ENCODE data around the gene SEC24D.
"Not testable (repeated sequence)": the region's sequence is repeated elsewhere in the genome, so short reads cannot be mapped to it uniquely, and the experiment has no call there.

The SEC24D gene

DNA sequence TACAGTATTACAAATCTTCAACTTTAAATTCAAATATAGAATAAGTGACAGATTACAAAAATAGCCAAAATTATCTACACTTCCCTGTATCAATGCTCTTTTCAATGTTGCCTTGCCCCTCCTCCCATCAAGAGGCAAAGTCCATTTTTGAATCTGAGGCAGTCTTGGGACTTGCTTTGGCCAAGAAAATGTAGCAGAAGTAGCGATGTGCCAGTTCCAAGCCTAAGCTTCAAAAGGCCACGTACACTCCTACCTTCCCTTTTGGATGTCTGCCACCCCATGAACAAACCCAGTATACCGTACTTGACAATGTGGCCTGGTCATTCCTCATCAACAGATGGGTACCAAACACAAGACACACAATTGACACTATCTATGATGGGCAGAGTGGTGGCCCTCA, 24.1 kb downstream of the SEC24D start:
- ATAC-seq (no peak), DNase-seq (no peak)

- no peak for ATAC-seq
- DNase-seq: no peak
These were observed 24.7 kb downstream of the SEC24D start for GRCh38 chr4:118810991-118811764.

DNA sequence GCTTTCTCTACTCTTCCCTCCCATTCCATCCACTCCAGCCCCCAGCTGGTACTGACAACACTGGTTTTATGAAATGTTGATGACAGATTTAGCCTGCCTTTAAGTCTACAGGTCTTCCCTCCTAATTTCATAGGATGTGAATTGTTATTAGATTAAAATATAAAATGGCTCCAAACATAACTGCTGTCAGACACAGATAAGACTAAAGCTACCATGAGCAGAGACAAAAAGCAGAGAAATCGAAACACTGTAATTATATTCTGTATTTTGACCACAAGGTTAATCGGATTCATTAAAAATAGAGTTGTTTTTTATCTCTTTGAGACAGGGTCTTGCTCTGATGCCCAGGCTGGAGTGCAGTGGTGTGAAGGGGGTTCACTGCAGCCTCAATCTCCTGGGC, 28.3 kb downstream of the SEC24D start:
- ATAC-seq: no peak
- no peak for DNase-seq

- DNase-seq (no peak), ATAC-seq (no peak)
These were observed 32.7 kb downstream of the SEC24D start for GRCh38 chr4:118803253-118803652.

DNA sequence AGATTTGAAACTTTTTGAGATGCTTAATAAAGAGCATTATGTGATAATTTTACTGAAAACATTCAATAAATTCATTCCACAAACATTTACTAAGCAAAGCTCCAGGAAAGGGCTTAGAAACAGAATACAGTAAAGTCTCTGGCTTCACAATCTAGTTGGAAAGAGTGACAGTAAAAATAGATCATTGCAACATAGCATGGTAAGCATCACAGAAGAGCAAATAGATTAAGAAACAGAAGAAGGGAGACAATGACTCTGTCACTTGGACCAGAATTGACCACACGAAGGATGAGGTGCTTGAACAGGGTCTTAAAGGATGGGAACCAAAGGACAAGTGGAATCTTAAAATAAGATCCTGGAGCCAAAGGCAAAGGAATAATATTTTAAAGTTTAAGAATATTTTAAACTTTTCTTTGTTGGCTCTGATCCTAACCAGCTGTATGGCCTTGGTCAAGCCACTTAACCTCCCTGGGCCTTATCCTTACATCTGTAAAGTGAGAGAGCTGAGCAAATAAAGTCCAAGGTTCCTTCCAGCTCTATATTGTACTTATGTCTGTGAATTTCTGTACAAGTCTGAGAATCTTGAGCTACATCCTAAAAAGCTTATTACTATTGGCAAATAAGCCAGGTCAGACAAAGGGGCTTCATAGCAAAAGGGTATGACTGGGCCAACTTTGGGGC, 33.9 kb downstream of the SEC24D start:
- no peak for DNase-seq
- no peak for ATAC-seq

- DNase-seq (no peak), ATAC-seq (no peak)
These were observed 36.5 kb downstream of the SEC24D start for GRCh38 chr4:118799231-118799942.

DNA sequence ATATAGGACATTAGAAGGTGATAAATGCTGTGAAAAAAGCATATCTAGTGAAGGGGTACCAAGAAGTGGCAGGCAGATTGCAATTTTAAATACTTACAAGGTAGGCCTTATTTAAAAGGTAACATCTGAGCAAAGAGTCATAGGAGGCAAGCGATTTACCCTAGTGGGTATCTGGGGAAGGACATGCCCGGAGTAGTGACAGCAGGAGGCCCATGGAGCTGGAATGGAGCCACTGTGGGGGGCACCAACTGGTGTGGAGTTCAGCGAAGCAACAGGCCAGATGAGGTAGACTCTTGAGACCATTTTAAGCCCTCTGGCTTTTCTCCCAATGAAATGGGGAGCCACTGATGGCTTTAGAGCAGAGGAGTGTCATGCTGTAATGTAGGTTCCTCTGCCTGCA, 37.3 kb downstream of the SEC24D start:
- no peak for DNase-seq
- no peak for ATAC-seq

DNA sequence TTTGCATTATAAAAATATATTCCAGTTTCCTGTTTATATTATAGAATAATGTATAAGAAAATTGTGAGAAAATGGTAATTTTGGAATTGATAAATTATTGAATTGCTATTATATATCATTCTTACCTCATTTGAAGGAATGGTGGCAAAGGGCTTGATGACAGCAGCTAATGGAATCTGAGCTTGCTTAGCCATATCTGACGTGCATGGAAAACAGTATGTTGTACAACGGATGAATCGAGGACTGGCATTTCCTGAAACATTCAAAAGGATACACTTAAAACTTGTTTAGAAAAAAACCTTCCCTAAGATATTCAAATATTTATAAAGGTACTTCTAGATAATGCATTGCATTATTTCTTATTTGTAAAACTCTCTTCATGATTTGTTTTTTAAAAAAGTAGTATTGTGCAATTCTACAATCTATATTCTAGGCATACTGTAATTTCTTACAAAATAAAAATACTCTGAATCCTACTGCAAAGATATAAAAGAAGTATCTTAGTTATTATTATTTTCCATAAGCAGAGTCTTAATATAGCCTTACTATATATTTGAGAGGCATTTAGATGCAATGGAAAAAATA, 38.3 kb downstream of the SEC24D start:
- ATAC-seq (no peak), DNase-seq (no peak)

- not testable (repeated sequence) for DNase-seq, ATAC-seq
These were observed 44.1 kb downstream of the SEC24D start for GRCh38 chr4:118791690-118792446.

- DNase-seq (no peak), ATAC-seq (no peak)
These were observed 45.4 kb downstream of the SEC24D start for GRCh38 chr4:118790544-118790943.

- DNase-seq (no peak), ATAC-seq (no peak)
These were observed 47.0 kb downstream of the SEC24D start for GRCh38 chr4:118788911-118789310.

GRCh38 chr4:118787844-118788380, 48.0 kb downstream of the SEC24D start:
- ATAC-seq (no peak), DNase-seq (no peak)

DNA sequence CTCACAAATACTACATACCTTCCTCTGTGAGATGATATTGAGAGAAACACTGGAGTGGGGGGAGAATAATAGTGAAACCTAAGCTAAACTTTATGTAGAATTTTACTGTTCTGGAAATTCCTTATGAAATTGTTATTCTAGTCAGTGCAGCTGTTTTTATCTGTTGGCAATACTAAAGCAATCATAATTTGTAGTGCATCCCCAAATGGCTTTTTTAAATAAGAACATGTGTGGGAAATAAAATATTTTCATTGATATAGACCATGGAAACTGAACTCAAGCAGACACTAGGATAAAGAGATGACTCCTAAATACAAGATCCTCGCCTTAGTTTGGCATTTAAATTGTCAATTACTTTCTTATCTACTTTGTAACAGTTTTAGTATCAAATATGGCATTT, 51.1 kb downstream of the SEC24D start:
- DNase-seq: no peak
- ATAC-seq: no peak

- ATAC-seq: no peak
- no peak for DNase-seq
These were observed 52.0 kb downstream of the SEC24D start for GRCh38 chr4:118783887-118784286.

DNA sequence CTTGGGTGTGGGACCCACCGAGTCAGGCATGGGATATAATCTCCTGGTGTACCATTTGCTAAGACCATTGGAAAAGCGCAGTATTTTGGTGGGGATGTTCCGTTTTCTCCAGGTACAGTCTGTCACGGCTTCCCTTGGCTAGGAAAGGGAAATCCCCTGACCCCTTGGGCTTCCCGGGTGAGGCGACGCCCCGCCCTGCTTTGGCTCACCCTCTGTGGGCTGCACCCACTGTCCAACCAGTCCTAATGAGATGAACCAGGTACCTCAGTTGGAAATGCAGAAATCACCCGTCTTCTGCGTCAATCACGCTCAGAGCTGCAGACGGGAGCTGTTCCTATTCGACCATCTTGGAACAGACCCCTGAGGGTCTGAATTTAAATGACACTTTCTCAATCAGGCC, 53.0 kb downstream of the SEC24D start:
- not testable (repeated sequence) for ATAC-seq, DNase-seq

DNA sequence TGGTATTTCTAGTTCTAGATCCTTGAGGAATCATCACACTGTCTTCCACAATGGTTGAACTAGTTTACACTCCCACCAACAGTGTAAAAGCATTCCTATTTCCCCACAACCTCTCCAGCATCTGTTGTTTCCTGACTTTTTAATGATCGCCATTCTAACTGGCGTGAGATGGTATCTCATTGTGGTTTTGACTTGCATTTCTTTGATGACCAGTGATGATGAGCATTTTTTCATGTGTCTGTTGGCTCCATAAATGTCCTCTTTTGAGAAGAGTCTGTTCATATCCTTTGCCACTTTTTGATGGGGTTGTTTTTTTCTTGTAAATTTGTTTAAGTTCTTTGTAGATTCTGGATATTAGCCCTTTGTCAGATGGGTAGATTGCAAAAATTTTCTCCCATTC, 58.3 kb downstream of the SEC24D start:
- ATAC-seq, DNase-seq: not testable (repeated sequence)

DNA sequence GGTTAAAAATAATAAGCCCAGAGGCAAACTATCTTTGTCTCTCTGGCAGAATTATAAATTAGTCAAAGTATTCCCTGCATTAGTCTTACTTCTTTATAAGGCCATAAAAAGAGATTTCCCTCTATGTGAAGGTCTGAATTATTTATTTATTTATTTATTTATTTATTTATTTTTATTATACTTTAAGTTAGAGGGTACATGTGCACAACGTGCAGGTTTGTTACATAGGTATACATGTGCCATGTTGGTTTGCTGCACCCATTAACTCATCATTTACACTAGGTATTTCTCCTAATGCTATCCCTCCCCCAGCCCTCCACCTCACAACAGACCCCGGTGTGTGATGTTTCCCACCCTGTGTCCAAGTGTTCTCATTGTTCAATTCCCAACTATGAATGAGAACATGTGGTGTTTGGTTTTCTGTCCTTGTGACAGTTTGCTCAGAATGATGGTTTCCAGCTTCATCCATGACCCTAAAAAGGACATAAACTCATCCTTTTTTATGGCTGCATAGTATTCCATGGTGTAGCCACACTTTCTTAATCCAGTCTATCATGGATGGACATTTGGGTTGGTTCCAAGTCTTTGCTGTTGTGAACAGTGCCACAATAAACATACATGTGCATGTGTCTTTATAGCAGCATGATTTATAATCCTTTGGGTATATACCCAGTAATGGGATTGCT, 58.8 kb downstream of the SEC24D start:
- not testable (repeated sequence) for DNase-seq, ATAC-seq

- no peak for DNase-seq
- no peak for ATAC-seq
These were observed 59.6 kb downstream of the SEC24D start for GRCh38 chr4:118776157-118776954.

GRCh38 chr4:118775405-118775804, 60.5 kb downstream of the SEC24D start:
- DNase-seq (no peak), ATAC-seq (no peak)

- no peak for ATAC-seq
- no peak for DNase-seq
These were observed 60.9 kb downstream of the SEC24D start for GRCh38 chr4:118774989-118775388.
